HEK293T (cell line): ENCODE results near the gene GOLGA7B.

Experiments
- CTCF ChIA-PET: fragments of 350-600 bp; formaldehyde crosslinking; extraction: SDS; loops from one replicate; lab custom pipeline; 2021; ENCODE audit warnings: antibody characterized with exemption, inconsistent platforms; lab: Yijun Ruan, JAX
- POLR2A ChIA-PET: fragments of 350-600 bp; formaldehyde crosslinking; extraction: SDS; loops from one replicate; lab custom pipeline; 2020; ENCODE audit warnings: antibody characterized with exemption, inconsistent platforms; lab: Yijun Ruan, JAX
- DNase-seq: peaks from one replicate; pipeline ENCODE4 v3.0.0; 2012; ENCODE audit warnings: mixed read lengths; ENCODE audit errors: extremely low spot score
- ARNT ChIP-seq: fragments of 450-650 bp; IDR thresholded peaks from 2 replicates; pipeline ENCODE4 v1.6.1; 2017; ENCODE audit warnings: mild to moderate bottlenecking
- BHLHE40 ChIP-seq: fragments of 450-650 bp; IDR thresholded peaks from 2 replicates; pipeline ENCODE4 v1.6.1; 2016; ENCODE audit warnings: mild to moderate bottlenecking, moderate library complexity, borderline replicate concordance
- CTBP1 ChIP-seq: fragments of 450-650 bp; IDR thresholded peaks from 2 replicates; pipeline ENCODE4 v1.6.1; 2016; ENCODE audit warnings: borderline replicate concordance
- ELF4 ChIP-seq: fragments of 450-650 bp; IDR thresholded peaks from 2 replicates; pipeline ENCODE4 v1.6.1; 2017; ENCODE audit warnings: antibody characterized with exemption
- FOXA1 ChIP-seq: fragments of 450-650 bp; IDR thresholded peaks from 2 replicates; pipeline ENCODE4 v1.6.1; 2016; ENCODE audit warnings: mild to moderate bottlenecking
- FOXK2 ChIP-seq: fragments of 450-650 bp; IDR thresholded peaks from 2 replicates; pipeline ENCODE4 v1.6.1; 2016; ENCODE audit warnings: mild to moderate bottlenecking
- FOXM1 ChIP-seq: fragments of 450-650 bp; IDR thresholded peaks from 2 replicates; pipeline ENCODE4 v1.6.1; 2017; ENCODE audit warnings: mild to moderate bottlenecking, borderline replicate concordance
- HDGF ChIP-seq: fragments of 450-650 bp; IDR thresholded peaks from 2 replicates; pipeline ENCODE4 v1.6.1; 2017; ENCODE audit warnings: antibody characterized with exemption, borderline replicate concordance
- L3MBTL2 ChIP-seq: fragments of 450-650 bp; conservative IDR thresholded peaks from 2 replicates; pipeline ENCODE4 v1.6.1; 2016; ENCODE audit warnings: mild to moderate bottlenecking
- LEF1 ChIP-seq: fragments of 450-650 bp; IDR thresholded peaks from 2 replicates; pipeline ENCODE4 v1.6.1; 2017; ENCODE audit warnings: mild to moderate bottlenecking, borderline replicate concordance
- NFRKB ChIP-seq: fragments of 450-650 bp; IDR thresholded peaks from 2 replicates; pipeline ENCODE4 v1.6.1; 2016; ENCODE audit warnings: mild to moderate bottlenecking, moderate library complexity
- PKNOX1 ChIP-seq: fragments of 450-650 bp; IDR thresholded peaks from 2 replicates; pipeline ENCODE4 v1.6.1; 2016
- SP1 ChIP-seq: fragments of 450-650 bp; IDR thresholded peaks from 2 replicates; pipeline ENCODE4 v1.6.1; 2017
- SUZ12 ChIP-seq: fragments of 450-650 bp; IDR thresholded peaks from 2 replicates; pipeline ENCODE4 v1.6.1; 2016; ENCODE audit warnings: mild to moderate bottlenecking
- TARDBP ChIP-seq: fragments of 450-650 bp; IDR thresholded peaks from 2 replicates; pipeline ENCODE4 v1.6.1; 2016
- ZNF384 ChIP-seq: fragments of 450-650 bp; IDR thresholded peaks from 2 replicates; pipeline ENCODE4 v1.6.1; 2016

Gene GOLGA7B

GRCh38 chr10:97849687-97850402 lies at the start of gene GOLGA7B:
TSS of gene GOLGA7B (plus strand) at chr10:97849843. CDS start at chr10:97850304, 461 bp downstream.
- POLR2A ChIA-PET = interaction anchor here (0.7 kb wide), 1 partner anchor 39 kb away, joined by 3 read pairs; no protein-coding TSS in a partner anchor
- DNase-seq = peak; percentile 83
- TF ChIP-seq ELF4 (no peak), SUZ12 (no peak), PKNOX1 (no peak), ZNF384 (no peak), FOXK2 (no peak), FOXA1 (no peak), FOXM1 (no peak), LEF1 (no peak)
- CTCF ChIA-PET = interaction anchor here (0.6 to 1.5 kb wide), 3 partner anchors 11 to 58 kb away, joined by 3 to 7 read pairs (median 3); no protein-coding TSS in a partner anchor

GRCh38 chr10:97800474-97800873 lies 49.2 kb upstream of the GOLGA7B start:
- ChIA-PET CTCF (no interaction called here), POLR2A (no interaction called here)

GRCh38 chr10:97801422-97801821 lies 48.2 kb upstream of the GOLGA7B start:
- CTCF ChIA-PET = interaction anchor here (1.1 kb wide), 1 partner anchor 10 kb away, joined by 3 read pairs; no protein-coding TSS in a partner anchor
- DNase-seq = no peak
- POLR2A ChIA-PET = no interaction called here
- no peak for TF ChIP-seq FOXM1
- TF ChIP-seq BHLHE40 = no peak
- no peak for TF ChIP-seq L3MBTL2
- no peak for TF ChIP-seq FOXA1
- no peak for TF ChIP-seq CTBP1
- no peak for TF ChIP-seq SP1
- TF ChIP-seq ARNT = no peak
- TF ChIP-seq SUZ12 = no peak
- TF ChIP-seq TARDBP = no peak
- TF ChIP-seq LEF1 = no peak
- TF ChIP-seq FOXK2 = no peak
- no peak for TF ChIP-seq ZNF384
- no peak for TF ChIP-seq HDGF
- TF ChIP-seq NFRKB = no peak
- TF ChIP-seq PKNOX1 = no peak
- no peak for TF ChIP-seq ELF4

More at GRCh38 chr10:97800474-97800873, 49.2 kb upstream of the GOLGA7B start:
- TF ChIP-seq NFRKB = no peak
- TF ChIP-seq PKNOX1 = no peak
- TF ChIP-seq CTBP1 = no peak
- TF ChIP-seq LEF1 = no peak
- no peak for TF ChIP-seq FOXA1
- TF ChIP-seq ELF4 = no peak
- TF ChIP-seq FOXM1 = no peak
- TF ChIP-seq ZNF384 = no peak
- TF ChIP-seq FOXK2 = no peak
- no peak for TF ChIP-seq HDGF
- TF ChIP-seq BHLHE40 = no peak
- TF ChIP-seq SP1 = no peak
- no peak for TF ChIP-seq TARDBP
- TF ChIP-seq ARNT = no peak
- no peak for TF ChIP-seq SUZ12
- no peak for TF ChIP-seq L3MBTL2
- no peak for DNase-seq

GRCh38 chr10:97805096-97805884 lies 44.4 kb upstream of the GOLGA7B start:
- DNase-seq = no peak
- POLR2A ChIA-PET = no interaction called here
- CTCF ChIA-PET = interaction anchor here (0.6 to 2.6 kb wide), 3 partner anchors 13 to 64 kb away, joined by 3 to 9 read pairs (median 3); no protein-coding TSS in a partner anchor
- no peak for TF ChIP-seq ELF4
- no peak for TF ChIP-seq ZNF384
- no peak for TF ChIP-seq FOXK2
- TF ChIP-seq BHLHE40 = no peak
- no peak for TF ChIP-seq CTBP1
- TF ChIP-seq FOXM1 = no peak
- no peak for TF ChIP-seq SP1
- no peak for TF ChIP-seq HDGF
- TF ChIP-seq L3MBTL2 = no peak

GRCh38 chr10:97805949-97806348 lies 43.7 kb upstream of the GOLGA7B start:
- TF ChIP-seq NFRKB = no peak
- TF ChIP-seq LEF1 = no peak
- TF ChIP-seq HDGF = no peak
- no peak for TF ChIP-seq FOXA1
- no peak for TF ChIP-seq ELF4
- no peak for TF ChIP-seq SUZ12
- TF ChIP-seq CTBP1 = no peak
- TF ChIP-seq ZNF384 = no peak
- no peak for TF ChIP-seq FOXK2
- no peak for TF ChIP-seq FOXM1
- TF ChIP-seq SP1 = no peak
- no peak for TF ChIP-seq PKNOX1
- no peak for TF ChIP-seq L3MBTL2
- DNase-seq = no peak
- ChIA-PET CTCF (interaction anchor here (0.8 to 2.6 kb wide), 2 partner anchors 14 to 63 kb away, joined by 3 to 9 read pairs; no protein-coding TSS in a partner anchor), POLR2A (no interaction called here)
